GM03348 (cell line): ENCODE measurements around the gene DIS3L2.
"Not testable (repeated sequence)": the region's sequence is repeated elsewhere in the genome, so short reads cannot be mapped to it uniquely, and the experiment has no call there.

ENCODE experiments used
- DNase-seq: peaks from one replicate; pipeline ENCODE4 v3.0.0; 2012; ENCODE audit warnings: low spot score

DIS3L2 gene

DNA sequence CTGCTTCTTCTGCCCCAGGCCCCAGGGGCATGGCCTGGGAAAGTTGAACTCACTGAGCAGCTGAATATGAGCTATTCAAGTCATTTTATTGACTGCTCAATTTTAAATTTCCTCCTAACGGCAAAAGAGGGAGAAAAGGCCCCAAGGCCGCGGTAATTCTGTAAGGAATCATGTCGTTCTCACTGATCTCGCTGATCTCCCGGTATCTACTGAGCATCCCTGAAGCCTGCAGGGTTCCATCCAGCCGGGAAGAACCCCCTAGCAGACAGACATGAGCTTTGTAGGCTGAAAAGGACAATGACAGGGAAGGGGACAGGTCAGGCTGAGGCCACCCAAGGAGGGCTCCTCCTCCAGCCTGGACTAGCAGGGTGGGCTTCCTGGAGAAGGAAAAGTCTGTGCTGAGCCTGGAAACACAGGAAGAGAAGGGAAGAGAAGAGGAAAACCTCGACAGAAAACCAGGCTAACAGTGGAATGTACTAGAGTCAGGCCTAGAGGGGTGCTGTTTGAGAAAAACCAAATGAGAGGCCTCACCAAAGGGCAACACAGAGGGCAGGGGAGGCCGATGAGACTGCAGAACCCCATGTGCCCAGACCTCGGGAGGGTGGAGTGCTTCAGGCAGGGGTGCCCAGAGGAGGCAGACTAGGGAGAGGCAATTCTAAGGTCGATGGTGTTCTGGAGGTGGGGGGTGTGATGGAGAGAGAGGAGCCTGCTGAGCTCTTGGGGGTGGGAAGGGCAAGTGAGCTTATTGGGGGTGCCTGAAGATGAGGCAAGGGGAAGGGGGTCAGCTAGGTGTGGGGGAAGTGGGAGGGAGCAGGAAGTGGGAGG lies 32.4 kb upstream of the DIS3L2 start:
- no peak for DNase-seq

DNA sequence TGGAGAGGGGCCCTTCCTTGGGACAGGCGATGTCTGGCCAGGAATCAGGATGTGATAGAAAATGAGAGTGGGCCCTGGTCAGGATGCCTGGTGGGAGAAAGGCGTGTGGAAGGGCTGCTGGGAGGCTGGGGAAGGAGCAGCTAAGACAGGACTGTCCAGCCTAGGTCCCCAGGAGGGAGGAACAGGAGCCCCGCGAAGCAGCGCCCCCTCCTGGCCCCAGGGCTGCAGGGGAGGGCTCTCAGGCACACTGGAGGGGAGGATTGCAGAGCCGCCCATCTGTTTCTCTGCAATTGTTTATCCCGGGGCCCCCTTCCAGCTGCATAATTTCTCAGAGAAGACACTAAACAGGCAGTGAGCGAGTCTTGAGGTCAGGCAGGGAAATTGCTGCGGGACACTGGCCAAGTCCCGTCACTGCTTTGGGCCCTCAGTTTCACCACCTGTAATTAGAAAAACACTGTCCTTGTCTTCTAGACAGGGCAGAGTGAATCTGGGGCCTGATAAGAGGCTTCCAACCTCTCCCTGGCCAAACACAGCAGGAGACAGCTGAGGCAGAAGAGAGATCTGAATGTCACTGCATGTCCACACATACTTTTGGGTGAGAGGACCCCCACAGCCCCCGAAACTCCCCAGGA lies 31.4 kb upstream of the DIS3L2 start:
- DNase-seq, result no peak

DNA sequence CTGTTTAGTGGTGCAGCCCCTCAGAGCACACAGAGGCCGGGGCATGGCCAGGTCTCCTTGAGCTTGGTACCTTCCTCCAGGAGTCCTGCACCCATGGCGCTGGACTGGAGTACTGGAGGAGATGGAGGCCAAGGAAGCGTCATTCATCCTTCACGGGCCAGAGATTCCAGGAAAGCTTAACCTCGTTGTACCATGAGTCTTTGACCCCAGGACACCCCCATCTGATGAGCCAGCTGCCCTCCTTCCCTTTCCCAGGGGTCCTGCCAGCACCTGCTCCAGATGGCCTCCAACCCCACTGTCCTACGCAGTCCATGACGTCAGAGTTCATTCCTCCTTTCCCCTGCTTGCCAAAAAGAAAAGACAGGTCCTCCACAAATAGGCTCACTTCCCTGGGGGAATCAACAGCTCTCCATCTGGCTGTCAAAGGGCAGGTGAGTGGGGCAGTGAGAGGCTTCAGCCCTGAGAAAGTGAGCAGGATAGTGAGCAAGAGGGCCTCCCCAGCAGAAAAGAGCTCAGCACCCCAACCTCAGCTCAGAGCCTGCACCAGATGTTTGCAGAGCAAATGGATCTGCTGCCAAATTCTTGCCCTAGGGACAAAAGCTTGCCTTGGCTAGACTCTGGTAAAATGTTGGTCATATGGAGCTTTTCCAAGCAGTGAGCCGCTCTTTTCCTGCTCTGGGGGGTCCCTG lies 30.8 kb upstream of the DIS3L2 start:
- DNase-seq, result no peak

DNA sequence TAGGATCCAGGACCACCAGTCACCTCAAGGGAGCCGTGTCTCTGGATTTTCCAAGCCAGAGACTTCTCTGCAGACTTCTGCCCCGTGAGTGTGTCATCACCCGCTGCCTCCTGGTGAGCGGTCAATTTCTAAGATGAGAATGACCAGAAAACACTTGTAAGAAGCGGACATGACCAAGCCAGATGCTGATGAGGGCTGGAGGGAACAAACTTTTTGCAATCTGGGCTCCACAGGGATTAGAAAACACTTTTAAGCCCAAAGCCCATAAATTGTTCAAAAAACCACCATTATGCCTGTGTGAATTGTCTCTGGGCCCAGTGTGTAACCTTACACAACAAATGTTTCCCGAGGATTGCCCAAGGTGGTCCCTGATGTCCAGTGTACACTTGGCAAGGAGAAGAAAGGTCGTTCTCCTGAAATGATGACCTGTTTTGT lies 30.0 kb upstream of the DIS3L2 start:
- no peak for DNase-seq

DNA sequence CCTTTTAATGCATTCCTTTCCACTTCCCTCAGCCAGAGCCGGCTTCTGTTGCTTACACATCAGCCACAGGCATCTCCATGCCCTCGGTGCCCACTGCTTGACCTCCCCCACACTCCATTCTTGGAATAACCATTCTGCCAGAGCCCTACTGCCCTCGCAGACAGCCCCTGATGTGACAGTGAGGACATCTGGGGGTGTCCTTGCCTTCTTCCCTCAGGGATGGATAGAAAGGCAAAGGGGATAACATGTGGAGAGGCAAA lies 28.9 kb upstream of the DIS3L2 start:
- no peak for DNase-seq

DNA sequence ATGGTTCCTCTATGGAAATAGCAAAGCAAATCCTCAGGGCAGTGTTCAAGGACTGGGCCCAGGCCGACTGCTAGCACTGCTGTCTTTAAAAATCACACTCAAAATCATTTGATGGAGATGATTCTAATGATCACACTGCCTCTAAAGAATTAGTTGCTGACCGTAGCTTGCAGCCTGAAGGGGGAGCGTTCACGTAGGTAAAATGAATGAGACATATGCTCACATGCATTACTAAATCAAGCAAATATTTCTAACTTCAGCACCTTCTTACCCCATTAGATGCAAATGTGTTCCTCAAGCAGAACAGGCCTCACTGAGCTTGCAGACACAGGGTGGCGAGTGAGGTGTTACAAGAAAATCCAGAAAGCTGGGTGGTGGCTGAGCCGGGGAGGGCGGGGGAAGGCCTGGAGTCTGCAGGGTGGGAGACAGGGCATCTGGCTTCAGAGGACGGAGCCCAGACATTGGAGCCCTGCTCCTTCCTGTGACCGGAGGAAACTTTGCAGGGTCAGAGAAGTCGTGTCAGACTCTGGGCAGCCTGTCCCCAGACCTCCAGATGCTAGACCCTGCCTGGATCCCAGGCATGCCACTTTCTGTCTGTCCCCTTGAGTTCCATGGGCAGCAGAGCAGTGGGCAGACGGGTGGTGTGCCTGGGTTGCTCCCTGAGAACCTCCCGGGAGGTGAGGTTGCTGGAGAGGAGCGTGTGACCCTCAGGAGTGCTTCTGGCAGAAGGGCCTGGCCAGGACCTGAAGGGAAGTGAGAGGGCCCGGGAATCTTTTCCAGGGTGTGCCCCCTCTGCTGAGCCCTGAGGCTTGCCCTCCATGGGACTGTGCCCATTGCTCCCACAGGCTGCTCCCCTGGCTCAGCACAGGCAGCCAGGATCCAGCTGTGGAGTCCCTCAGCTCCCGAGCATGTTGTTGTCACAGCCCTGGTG lies 28.3 kb upstream of the DIS3L2 start:
- no peak for DNase-seq

DNA sequence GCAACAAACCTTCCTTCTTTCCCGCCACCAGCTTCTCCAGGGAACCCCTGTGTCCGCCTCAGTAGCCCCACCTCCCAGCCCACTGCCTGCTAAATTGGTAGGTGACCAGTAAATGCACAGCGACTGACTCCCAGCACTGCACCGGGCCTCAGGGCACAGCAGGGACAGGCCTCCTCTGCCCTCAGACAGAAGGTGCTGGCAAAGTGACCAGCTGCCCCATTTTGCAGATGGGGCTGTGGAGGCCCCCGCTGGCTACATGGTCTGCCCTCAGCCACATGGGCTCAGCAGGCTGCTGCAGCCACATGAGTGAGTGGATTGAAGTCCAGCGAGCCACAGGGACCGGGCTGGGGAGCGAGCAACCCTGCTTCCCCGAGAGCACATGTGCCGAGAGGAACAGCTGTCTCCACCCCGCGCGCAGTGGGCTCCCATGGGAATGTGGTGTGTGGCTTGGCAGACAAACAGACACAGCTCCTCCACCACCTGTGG lies 27.6 kb upstream of the DIS3L2 start:
- no peak for DNase-seq

DNA sequence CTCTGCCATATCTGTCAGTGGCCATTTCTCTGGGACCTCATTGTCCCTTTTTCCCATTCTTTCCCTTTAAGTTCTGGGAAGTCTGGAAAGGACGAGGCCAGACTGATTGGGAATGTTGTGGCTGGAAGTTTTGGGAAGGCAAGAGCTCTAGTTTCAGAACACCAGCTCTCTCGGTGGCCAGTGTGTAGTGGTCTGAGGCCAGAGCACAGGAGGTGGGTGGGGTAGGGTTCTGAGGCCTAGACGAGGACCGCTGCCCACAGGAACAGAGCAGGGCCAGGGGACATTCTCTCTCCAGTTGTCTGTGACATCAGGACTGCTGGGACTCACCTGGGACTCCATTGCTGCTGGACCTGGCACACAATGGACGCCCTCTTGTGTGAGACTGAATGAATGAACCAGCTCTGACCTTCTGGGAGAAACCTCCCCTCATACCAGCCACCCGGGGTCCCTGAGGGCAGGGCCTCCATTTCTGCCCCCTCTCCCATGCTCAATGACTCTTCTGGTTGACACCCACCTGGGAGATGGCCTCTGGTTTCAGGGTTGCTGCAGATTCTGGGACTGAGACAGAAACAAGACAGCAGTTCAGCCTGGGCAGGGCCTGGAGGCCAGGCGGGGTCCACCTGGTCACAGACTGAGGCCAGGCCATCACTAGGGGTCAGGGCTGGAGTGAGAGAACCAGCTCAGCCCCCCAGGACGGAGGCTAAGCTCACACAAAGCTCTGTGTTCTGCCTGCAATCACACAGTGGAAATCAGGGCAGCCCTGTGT lies 26.9 kb upstream of the DIS3L2 start:
- no peak for DNase-seq

DNA sequence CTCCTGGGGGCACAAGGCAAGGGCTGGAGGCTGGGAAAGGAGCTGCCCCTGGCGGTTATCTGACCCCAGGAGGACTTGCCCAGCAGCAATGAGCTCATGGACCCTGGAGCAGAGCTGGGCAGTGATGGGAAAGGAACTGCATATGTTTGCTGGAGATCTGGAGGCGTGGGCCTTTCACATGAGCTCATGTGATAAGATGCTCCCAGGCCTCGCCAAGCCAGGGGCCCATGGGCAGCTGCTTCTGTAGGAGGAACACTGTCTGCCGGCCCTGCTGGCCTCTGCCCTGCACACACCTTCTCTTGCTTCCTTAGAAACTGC lies 26.3 kb upstream of the DIS3L2 start:
- DNase-seq, result no peak

DNA sequence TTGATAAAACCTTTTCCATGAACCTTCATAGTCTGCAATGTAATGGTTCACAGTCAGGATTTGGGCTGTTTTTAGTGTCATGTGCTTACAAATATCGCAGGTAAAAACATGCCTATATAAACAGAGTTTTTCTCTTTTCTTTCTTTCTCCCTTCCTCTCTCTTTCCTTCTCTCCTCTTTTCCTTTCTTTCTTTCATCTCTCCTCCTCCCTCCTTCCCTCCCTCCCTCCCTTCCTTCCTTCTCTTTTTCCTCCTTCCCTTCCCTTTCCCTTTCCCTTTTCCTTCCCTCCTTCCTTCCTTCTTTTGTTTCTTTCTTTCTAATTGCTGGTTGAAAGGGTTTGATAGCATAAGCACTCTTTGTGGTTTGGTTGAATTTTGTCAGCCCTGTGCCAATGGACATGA lies 25.7 kb upstream of the DIS3L2 start:
- no peak for DNase-seq

DNA sequence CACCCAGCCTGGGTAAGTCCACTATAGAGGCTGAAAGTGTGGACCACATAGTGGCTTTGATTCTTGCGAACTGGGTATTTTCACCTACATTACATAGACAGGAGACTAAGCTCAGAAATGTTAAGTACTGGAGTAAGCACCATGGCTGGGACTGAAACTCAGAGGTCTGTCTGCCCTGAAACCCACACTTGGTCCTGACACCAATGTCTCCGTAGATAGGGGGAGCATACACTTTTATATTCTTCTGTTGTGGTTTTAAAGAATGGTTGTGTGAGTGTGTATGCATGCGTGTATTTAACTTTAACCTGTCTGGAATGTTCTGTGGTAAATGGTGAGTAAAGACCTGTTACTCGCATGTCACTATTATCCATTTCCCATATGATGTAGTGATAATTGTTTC lies 25.0 kb upstream of the DIS3L2 start:
- no peak for DNase-seq

DNA sequence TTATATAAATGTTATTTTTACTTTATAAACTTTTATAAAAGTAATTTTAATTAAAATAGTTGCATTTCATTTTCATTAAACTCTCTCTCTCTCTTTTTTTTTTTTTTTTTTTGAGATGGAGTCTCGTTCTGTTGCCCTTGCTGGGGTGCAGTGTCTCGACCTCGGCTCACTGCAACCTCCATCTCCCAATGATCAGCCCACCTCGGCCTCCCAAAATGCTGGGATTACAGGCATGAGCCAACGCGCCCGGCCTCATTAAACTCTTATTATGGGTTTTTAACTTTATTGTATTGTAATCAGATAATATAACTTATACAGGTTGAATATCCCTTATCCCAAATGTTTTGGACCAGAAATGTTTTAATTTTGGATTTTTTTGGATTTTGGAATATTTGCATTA lies 24.5 kb upstream of the DIS3L2 start:
- DNase-seq, result no peak

DNA sequence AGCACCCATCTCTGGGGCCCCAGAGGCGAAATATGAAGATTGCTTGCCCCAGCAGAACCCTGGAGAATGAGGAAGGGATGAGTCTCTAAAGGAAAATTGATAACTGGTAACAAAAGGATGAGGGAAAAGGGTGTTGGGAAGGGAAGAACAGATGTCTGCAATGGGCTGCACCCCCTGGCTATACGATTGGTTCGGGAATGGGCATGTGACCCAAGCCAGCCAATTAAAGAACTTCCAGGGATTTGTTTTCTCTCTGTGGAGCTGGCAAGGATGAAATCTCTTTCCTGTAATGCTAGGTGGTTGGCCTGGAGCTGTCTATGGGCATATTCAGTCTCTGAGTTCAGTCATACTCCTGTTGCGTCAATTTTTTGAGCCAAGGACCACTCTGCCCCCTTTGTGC lies 22.5 kb upstream of the DIS3L2 start:
- DNase-seq, result no peak

DNA sequence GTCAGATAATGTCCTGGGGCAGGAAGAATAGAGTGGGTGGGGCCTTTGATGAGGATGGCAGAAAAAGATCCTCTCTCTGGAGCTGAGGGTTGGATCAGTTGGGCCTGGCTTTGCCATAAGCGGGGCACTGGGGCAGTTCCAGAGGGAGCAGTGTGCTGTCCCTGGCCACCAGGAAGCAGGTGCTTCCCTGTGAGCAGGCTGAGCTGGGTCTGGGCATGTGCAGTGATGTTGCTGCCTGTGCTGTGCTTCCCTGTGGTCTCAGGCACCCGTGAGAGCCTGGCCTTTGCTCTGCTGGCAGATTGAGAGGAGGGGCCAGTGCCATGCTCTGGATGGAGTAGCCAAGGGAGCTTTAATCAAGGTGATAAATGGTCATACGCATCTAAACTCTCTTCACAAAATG lies 20.7 kb upstream of the DIS3L2 start:
- DNase-seq, result no peak

DNA sequence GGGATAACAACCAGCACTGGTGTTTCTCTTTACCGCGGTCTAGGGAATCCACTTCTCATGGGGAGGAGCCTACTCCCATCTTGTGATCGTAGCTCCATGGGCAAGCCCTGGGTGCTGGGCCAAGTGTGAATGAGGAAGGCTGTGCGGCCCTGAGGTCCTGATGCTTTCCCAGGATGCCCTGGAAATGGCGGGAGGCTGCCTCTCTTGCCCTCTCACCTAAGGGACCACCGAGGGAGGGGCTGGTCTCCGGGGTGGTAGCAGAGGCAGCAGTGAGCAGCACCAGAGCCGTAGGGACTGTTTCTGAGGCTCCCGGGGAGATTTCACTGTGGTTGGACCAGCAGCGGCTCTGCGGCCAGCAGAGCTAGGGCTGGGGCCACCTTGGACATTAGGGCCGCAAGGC lies 19.8 kb upstream of the DIS3L2 start:
- no peak for DNase-seq

DNA sequence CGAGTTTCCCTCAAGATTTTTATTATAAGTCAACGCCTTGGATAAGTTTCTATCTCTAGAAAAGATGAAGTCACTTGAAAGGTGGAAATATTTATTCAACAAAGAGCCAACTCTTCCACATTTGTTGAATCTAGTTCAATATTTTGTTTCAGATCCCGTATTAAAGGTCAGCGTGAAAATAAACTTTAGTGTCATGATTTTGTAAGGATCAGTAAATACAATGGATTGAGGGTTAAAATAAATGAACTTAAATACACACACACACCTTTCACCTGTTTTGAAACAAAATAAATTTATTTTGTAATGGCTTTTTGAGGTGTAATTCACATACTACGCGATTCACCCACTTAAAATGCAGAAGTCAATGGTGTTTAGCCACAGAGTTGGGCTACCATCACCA lies 19.3 kb upstream of the DIS3L2 start:
- DNase-seq, result no peak

DNA sequence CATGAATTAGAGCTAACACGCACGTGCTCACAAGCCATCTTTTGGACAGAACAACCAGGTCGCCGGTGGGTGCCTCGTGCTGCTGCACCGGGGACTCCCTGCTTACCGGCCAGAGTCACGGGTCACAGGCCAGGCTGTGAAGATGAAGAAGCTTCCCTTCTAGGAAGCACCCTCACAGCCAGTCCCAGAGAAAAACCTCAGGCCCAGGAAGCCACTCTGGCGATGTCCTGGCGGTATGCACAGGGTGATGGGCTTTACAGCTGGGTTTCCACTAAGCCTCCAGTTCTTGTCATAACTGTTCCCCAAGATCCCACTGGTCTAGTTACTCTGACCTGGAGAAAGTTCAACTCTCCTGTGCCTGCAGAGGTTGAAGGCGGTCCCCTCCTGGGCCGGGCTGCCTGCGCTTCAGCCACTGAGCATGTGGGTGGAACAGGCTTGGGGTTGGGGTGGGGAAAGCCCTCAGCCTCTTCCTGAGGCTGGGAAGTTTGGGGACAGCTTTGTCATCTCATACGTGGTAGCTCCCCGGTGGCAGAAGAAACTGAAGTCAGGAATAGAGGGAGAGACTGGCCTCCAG lies 15.2 kb upstream of the DIS3L2 start:
- DNase-seq, result no peak

DNA sequence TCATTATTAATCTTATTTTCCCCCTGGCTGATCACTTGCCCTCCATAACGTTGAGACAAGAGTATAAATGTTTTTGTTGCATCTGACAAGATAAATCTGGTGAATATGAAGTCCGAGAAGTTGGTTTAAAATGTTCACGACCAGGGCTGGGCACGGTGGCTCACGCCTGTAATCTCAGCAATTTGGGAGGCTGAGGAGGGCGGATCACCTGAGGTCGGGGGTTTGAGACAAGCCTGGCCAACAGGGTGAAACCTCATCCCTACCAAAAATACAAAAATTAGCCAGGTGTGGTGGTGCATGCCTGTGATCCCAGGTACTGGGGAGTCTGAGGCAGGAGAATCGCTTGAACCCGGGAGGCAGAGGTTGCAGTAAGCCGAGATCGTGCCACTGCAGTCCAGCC lies 14.4 kb upstream of the DIS3L2 start:
- not testable (repeated sequence) for DNase-seq

DNA sequence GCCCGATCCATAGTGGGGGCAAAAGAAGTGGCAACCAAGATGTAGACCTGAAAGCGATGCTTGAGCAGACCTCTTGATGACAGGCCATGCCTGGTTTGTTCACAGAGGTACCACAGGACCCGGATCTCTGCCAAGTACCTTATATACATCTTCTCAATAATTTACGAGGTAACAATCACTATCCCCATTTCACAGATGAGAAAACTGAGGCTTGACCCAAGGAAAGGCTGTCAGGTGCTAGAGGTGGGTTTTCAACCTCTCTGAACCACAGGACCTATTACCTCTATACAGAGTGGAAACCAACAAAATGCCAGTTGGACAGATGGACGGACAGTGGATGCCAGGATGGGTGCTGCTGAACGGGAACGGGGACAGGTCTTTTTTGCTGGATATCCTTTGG lies 13.8 kb upstream of the DIS3L2 start:
- no peak for DNase-seq

DNA sequence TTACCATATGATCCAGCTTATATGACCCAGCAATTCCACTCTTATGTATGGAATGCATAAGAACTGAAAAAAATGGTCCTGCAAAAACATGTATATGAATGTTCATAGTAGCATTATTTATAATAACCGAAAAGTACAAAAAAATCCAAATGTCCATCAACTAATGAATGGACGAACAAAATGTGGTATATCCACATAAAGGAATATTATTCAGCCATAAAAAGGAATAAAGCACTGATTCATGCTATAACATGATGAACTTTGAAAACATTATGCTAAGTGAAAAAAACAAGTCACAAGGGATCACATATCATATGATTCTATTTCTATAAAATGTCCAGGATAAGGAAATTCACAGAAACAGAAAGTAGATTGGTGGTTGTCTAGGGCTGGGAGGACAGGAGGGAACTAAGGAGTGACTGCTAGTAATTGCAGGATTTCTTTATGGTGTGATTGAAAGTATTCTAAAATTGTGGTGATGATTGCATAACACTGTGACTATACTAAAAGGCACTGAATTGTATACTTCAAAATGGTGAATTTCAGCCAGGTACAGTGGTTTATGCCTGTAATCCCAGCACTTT lies 10.0 kb upstream of the DIS3L2 start:
- DNase-seq, result no peak
